CD4-positive, alpha-beta memory T cell (primary cell): Measurements from ENCODE around the gene MBTD1. TPM values are rescaled to one million over a fixed set of nuclear protein-coding genes. Genes with fewer than 3 reads are reported as not detected.

Source experiments
- CTCF ChIA-PET: fragments of 350-600 bp; sonication (Branson Sonifier 250); formaldehyde crosslinking; loops from one replicate; lab custom pipeline; 2021; ENCODE audit warnings: inconsistent platforms; ENCODE audit not compliant: partially characterized antibody; lab: Charles Lee
- POLR2A ChIA-PET: fragments of 350-600 bp; sonication (Branson Sonifier 250); formaldehyde crosslinking; loops from one replicate; lab custom pipeline; 2021; ENCODE audit not compliant: partially characterized antibody; lab: Charles Lee
- DNase-seq, 5 donors: peaks; one replicate each; pipeline versions ENCODE4 v3.0.0 to v3.0.0-alpha.2; 2020 to 2022; ENCODE audit warnings: mixed read lengths in 1 of 5
- H3K27ac ChIP-seq: one replicate; pipeline ENCODE4 v1.7.0; 2013; ENCODE audit warnings: low read depth, low read length
- H3K27me3 ChIP-seq: 2 replicates; pipeline ENCODE4 v1.7.0; 2013; ENCODE audit warnings: mild to moderate bottlenecking, low read length, moderate library complexity; ENCODE audit not compliant: insufficient read depth
- H3K36me3 ChIP-seq: 2 replicates; pipeline ENCODE4 v1.7.0; 2013; ENCODE audit warnings: mild to moderate bottlenecking, low read length, moderate library complexity; ENCODE audit not compliant: insufficient read depth
- H3K4me1 ChIP-seq: 2 replicates; pipeline ENCODE4 v1.7.0; 2013; ENCODE audit warnings: mild to moderate bottlenecking, low read length, moderate library complexity; ENCODE audit not compliant: insufficient read depth
- H3K4me3 ChIP-seq, 2 donors: one replicate each; pipeline ENCODE4 v1.7.0; 2013; ENCODE audit warnings: low read length in 2 of 2, mild to moderate bottlenecking in 1 of 2
- H3K9me3 ChIP-seq, 2 donors: one replicate each; pipeline ENCODE4 v1.7.0; 2013; ENCODE audit warnings: low read length in 2 of 2, control low read depth in 1 of 2; ENCODE audit not compliant: control insufficient read depth in 1 of 2
- H3K27ac Mint-ChIP-seq, 7 donors: one replicate each; pipeline ENCODE4 v1.8.0; 2020 to 2021; ENCODE audit warnings: mixed read lengths in 7 of 7, mild to moderate bottlenecking in 6 of 7, inconsistent platforms in 3 of 7, moderate library complexity in 3 of 7
- H3K27me3 Mint-ChIP-seq, 2 donors: one replicate each; pipeline ENCODE4 v1.8.0; 2020 to 2021; ENCODE audit warnings: mixed read lengths in 2 of 2
- H3K36me3 Mint-ChIP-seq, 2 donors: one replicate each; pipeline ENCODE4 v1.8.0; 2020 to 2021; ENCODE audit warnings: mixed read lengths in 2 of 2, inconsistent platforms in 1 of 2, mild to moderate bottlenecking in 1 of 2
- H3K4me1 Mint-ChIP-seq, 4 donors: one replicate each; pipeline ENCODE4 v1.8.0; 2020 to 2021; ENCODE audit warnings: mixed read lengths in 4 of 4, mild to moderate bottlenecking in 1 of 4
- H3K4me3 Mint-ChIP-seq, 8 donors: one replicate each; pipeline ENCODE4 v1.8.0; 2020 to 2021; ENCODE audit warnings: mixed read lengths in 8 of 8, mild to moderate bottlenecking in 7 of 8, moderate library complexity in 6 of 8, inconsistent platforms in 3 of 8
- H3K9me3 Mint-ChIP-seq, 8 donors: one replicate each; pipeline ENCODE4 v1.8.0; 2020 to 2021; ENCODE audit warnings: mixed read lengths in 8 of 8, mild to moderate bottlenecking in 5 of 8, inconsistent platforms in 3 of 8, moderate library complexity in 1 of 8
- intact Hi-C: fragments of 100-400 bp; cut with micrococcal nuclease; formaldehyde crosslinking; loops from one replicate; pipeline ENCODE4 v1.15.1; 2023
- polyA plus RNA-seq, 2 donors: library from polyadenylated mRNA; unstranded; fragments of 300-500 nt; fragmentation: Illumina TruSeq; gene quantifications; one replicate each; pipeline ENCODE4 v1.2.3, GENCODE V29; 2021
- total RNA-seq, 2 experiments: library from RNA; stranded (reverse); gene quantifications; one replicate each; pipeline ENCODE4 v1.2.3, GENCODE V29; 2021

The MBTD1 gene
- total and polyA plus RNA-seq, 4 experiments from 2014 or later: 3.6 to 30.0 (median 17.4) TPM

DNA sequence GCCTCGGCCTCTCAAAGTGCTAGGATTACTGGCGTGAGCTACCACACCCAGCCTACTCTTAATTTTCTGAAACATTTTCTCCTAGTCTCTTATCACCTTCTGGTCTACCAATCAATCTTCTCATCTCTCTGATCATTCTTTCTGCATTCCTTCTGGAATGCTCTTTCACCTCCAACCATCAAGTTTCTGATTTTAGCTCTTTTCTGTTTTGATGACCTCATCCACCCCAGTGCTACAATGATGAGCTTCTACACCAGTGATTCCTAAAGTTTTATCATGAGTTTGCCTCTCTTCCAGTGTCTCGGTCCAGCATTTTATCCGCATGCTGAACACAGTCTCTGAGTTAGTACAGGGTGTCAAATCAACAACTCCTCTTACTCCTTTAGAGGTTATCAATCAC is 62.1 kb downstream of the MBTD1 start:
- Histone ChIP-seq H3K36me3 (peaks cover 34% of the 10 kb centered on the region), H3K4me1 (peaks cover 16% of the 10 kb centered on the region), H3K9me3 (no peaks in the 10 kb centered on the region), H3K4me3 (no peak overlapping the region), H3K27me3 (no peaks in the 10 kb centered on the region), H3K27ac (no peak overlapping the region)
- peaks cover 31 to 48% of the 10 kb centered on the region in 2 donors for H3K36me3 Mint-ChIP-seq
- H3K27ac Mint-ChIP-seq: peak overlapping the region in 6 of 7 donors; percentile 26 to 77 (median 64)
- intact Hi-C loops: no loop called here
- ChIA-PET CTCF (interaction anchor here (1.2 kb wide), 1 partner anchor 10 kb away, joined by 3 read pairs; no protein-coding TSS in a partner anchor), POLR2A (no interaction called here)
- H3K9me3 Mint-ChIP-seq: no peaks in the 10 kb centered on the region
- H3K27me3 Mint-ChIP-seq: no peaks in the 10 kb centered on the region
- DNase-seq: no peak
- H3K4me1 Mint-ChIP-seq: peaks cover 5 to 13% (median 8%) of the 10 kb centered on the region in 4 donors
- H3K4me3 Mint-ChIP-seq: no peak overlapping the region

DNA sequence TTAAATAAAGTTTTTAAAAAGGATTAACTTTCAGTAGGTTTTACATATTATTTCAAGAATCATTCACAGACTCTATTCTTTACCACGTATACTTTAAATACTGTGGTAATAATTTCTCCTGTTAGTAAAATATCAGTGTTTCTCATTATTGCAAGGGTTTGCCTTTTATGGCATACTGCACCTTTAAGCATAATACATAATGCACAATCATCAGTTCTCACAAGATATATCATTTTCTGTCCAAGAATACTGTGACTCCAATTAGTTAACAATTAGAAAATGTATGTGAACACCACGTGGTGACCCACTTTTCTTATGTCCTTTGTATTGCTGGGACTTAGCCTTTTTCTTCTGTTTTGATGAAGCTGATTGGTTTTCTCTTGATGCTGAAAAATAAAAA is 68.0 kb downstream of the MBTD1 start:
- no peaks in the 10 kb centered on the region for H3K9me3 Mint-ChIP-seq
- no peaks in the 10 kb centered on the region for H3K4me1 ChIP-seq
- H3K27ac ChIP-seq: no peak overlapping the region
- no peaks in the 10 kb centered on the region for H3K9me3 ChIP-seq
- H3K36me3 Mint-ChIP-seq: peaks cover 26 to 62% of the 10 kb centered on the region in 2 donors
- H3K27ac Mint-ChIP-seq: no peak overlapping the region
- H3K27me3 Mint-ChIP-seq: no peaks in the 10 kb centered on the region
- ChIA-PET CTCF (no interaction called here), POLR2A (no interaction called here)
- H3K4me1 Mint-ChIP-seq: no peaks in the 10 kb centered on the region
- H3K27me3 ChIP-seq: no peaks in the 10 kb centered on the region
- DNase-seq: no peak
- H3K4me3 Mint-ChIP-seq: no peak overlapping the region
- intact Hi-C loops: no loop called here
- H3K4me3 ChIP-seq: no peak overlapping the region
- peaks cover 39% of the 10 kb centered on the region for H3K36me3 ChIP-seq

DNA sequence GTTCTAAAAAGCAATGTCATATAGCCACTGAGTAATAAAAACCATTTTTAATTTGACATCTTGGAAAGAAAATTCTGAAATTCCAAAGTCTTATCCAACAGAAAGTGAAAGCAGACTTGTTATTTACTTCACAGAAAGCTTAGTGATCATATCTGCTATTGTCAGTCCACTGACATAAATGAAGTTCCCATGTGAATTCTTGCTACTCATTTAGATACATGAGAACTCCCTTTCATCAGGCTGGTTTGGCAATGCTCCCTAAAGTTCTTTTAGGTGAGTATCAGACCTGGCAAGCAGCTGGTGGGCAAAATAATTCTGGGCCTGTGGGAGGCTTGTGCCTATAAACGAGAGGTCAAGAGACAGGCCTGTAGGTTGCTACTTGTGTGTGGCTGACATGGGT is 70.2 kb downstream of the MBTD1 start:
- H3K27me3 ChIP-seq: no peaks in the 10 kb centered on the region
- H3K4me1 ChIP-seq: no peaks in the 10 kb centered on the region
- no peak overlapping the region for H3K4me3 Mint-ChIP-seq
- no peak for DNase-seq
- H3K4me1 Mint-ChIP-seq: peaks cover 0 to 2% (median 0%) of the 10 kb centered on the region in 4 donors
- no peaks in the 10 kb centered on the region for H3K27me3 Mint-ChIP-seq
- intact Hi-C loops: no loop called here
- H3K9me3 ChIP-seq: no peaks in the 10 kb centered on the region
- no peaks in the 10 kb centered on the region for H3K9me3 Mint-ChIP-seq
- ChIA-PET CTCF (no interaction called here), POLR2A (no interaction called here)
- peaks cover 34 to 64% of the 10 kb centered on the region in 2 donors for H3K36me3 Mint-ChIP-seq
- H3K36me3 ChIP-seq: peaks cover 32% of the 10 kb centered on the region
- peak overlapping the region in 4 of 7 donors; percentile 9 to 47 (median 34) for H3K27ac Mint-ChIP-seq
- no peak overlapping the region for H3K27ac ChIP-seq
- no peak overlapping the region for H3K4me3 ChIP-seq

DNA sequence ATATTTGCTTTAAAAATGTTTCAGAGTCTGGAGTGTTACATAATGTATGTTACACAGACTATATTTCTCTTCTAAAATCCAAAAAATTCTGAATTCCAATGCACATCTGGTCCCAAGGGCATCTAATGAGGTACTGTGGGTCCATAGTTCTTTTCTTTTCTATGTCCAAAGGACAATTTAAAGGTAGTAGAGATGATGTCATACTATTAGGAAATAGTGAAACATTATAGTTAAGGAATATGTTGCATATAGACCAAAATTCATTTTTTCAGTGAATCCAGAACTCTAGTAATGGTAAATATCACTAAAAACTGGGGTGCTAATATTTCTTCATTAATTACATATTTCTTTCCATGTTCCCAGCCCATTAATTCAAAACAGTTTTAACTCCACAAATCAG is 70.7 kb downstream of the MBTD1 start:
- no peaks in the 10 kb centered on the region for H3K9me3 ChIP-seq
- Mint-ChIP-seq H3K9me3 (no peaks in the 10 kb centered on the region), H3K4me1 (peaks cover 0 to 2% (median 0%) of the 10 kb centered on the region in 4 donors), H3K4me3 (no peak overlapping the region), H3K36me3 (peaks cover 39 to 66% of the 10 kb centered on the region in 2 donors), H3K27ac (no peak overlapping the region), H3K27me3 (no peaks in the 10 kb centered on the region)
- H3K27me3 ChIP-seq: no peaks in the 10 kb centered on the region
- intact Hi-C loops: no loop called here
- POLR2A ChIA-PET: no interaction called here
- CTCF ChIA-PET: no interaction called here
- no peak overlapping the region for H3K4me3 ChIP-seq
- H3K27ac ChIP-seq: no peak overlapping the region
- H3K4me1 ChIP-seq: no peaks in the 10 kb centered on the region
- DNase-seq: no peak
- peaks cover 30% of the 10 kb centered on the region for H3K36me3 ChIP-seq

DNA sequence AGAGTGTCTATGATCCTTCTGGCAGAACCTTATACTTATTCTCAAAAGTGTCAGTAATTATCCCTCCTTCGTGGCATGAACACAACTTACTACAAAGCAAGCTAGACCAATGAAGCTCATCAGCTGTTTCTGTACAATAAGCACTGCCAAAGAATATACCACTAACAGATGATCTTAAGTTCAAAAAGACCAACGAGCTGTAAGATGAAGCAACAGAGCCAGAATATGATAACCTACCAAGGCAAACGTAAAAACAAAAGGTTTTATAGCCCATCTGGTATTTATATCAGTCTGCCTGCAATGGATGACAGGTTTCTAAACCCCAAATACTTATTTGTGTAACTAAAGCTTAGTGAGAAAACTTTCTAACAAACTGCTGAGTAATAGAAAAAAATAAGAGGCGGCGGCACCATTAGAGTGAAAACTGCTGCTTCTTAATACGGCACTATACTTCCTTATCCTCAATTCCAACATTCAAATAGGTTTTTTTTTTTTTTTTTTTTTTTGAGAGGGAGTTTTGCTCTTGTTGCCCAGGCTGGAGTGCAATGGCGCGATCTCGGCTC is 71.5 kb downstream of the MBTD1 start:
- Mint-ChIP-seq H3K36me3 (peaks cover 36 to 63% of the 10 kb centered on the region in 2 donors), H3K9me3 (no peaks in the 10 kb centered on the region), H3K4me1 (peaks cover 0 to 2% (median 0%) of the 10 kb centered on the region in 4 donors), H3K4me3 (no peak overlapping the region), H3K27me3 (no peaks in the 10 kb centered on the region), H3K27ac (peak overlapping the region in 3 of 7 donors; percentile 23 to 58 (median 40))
- no peaks in the 10 kb centered on the region for H3K4me1 ChIP-seq
- no peaks in the 10 kb centered on the region for H3K9me3 ChIP-seq
- POLR2A ChIA-PET: no interaction called here
- no peak for DNase-seq
- H3K36me3 ChIP-seq: peaks cover 22% of the 10 kb centered on the region
- H3K27me3 ChIP-seq: no peaks in the 10 kb centered on the region
- no peak overlapping the region for H3K27ac ChIP-seq
- intact Hi-C loops: no loop called here
- H3K4me3 ChIP-seq: no peak overlapping the region
- CTCF ChIA-PET: interaction anchor here (1.0 kb wide), 1 partner anchor 9 kb away, joined by 3 read pairs; no protein-coding TSS in a partner anchor

DNA sequence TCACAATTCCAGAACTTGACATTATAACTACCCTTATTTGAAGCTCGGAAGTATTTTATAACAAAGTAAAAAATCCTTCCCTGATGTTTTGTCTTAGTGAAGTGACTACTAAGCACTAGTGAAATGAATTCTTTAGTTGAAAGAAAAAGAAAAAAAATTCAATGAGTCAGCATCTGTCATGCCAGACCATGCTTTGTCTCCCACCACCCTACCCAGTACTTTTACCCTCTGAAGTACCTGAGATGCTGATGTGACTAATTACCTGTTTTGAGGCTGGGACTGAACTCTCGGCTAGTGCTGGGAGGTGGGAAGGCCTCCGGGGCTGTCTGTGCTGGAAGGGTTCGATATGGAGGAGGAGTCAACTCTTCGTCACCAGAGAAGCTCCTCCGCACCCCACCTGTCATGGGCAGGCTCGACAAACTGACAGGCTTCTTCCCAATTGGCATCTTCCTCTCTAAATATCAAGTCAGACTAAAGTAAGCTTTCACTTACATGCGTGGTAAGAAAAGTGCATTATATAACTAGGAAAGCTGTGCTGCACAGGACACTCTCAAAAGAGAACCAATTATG is 74.0 kb downstream of the MBTD1 start:
- no peak for DNase-seq
- intact Hi-C loops: no loop called here
- Histone ChIP-seq H3K36me3 (peaks cover 10% of the 10 kb centered on the region), H3K9me3 (no peaks in the 10 kb centered on the region), H3K4me1 (no peaks in the 10 kb centered on the region), H3K27ac (no peak overlapping the region), H3K27me3 (no peaks in the 10 kb centered on the region), H3K4me3 (no peak overlapping the region)
- Mint-ChIP-seq H3K4me1 (peaks cover 0 to 2% (median 0%) of the 10 kb centered on the region in 4 donors), H3K36me3 (peaks cover 26 to 59% of the 10 kb centered on the region in 2 donors), H3K27ac (peak overlapping the region in 2 of 7 donors; percentile 35 to 69), H3K4me3 (no peak overlapping the region), H3K9me3 (no peaks in the 10 kb centered on the region), H3K27me3 (no peaks in the 10 kb centered on the region)
- ChIA-PET CTCF (interaction anchor here (1.4 kb wide), 1 partner anchor 186 kb away, joined by 3 read pairs; no protein-coding TSS in a partner anchor), POLR2A (no interaction called here)

DNA sequence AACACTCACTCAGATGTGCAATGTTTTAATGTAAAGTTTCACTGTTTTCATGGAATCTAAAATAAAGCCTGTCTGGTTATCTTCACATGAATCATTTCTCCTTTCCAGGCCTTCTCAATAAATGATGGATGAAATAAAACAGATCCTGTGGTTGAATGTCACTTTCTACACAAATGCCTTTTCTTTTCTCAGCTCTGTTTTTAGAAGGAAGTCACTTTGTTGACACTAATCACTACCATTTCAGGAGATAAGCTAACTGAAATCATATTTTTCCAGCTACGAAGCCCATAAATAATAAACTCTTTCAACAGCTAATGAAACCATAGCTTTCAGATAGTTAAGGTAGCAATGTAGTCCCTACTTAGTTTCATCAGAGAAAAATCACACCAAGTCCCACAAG is 75.7 kb downstream of the MBTD1 start:
- H3K36me3 Mint-ChIP-seq: peaks cover 18 to 54% of the 10 kb centered on the region in 2 donors
- Histone ChIP-seq H3K27me3 (no peaks in the 10 kb centered on the region), H3K9me3 (no peaks in the 10 kb centered on the region), H3K4me3 (no peak overlapping the region), H3K36me3 (peaks cover 1% of the 10 kb centered on the region), H3K4me1 (no peaks in the 10 kb centered on the region), H3K27ac (no peak overlapping the region)
- no peak for DNase-seq
- no peaks in the 10 kb centered on the region for H3K27me3 Mint-ChIP-seq
- H3K27ac Mint-ChIP-seq: peak overlapping the region in 5 of 7 donors; percentile 25 to 65 (median 43)
- no peaks in the 10 kb centered on the region for H3K9me3 Mint-ChIP-seq
- intact Hi-C loops: no loop called here
- ChIA-PET CTCF (no interaction called here), POLR2A (interaction anchor here (1.0 kb wide), 1 partner anchor 8 kb away, joined by 3 read pairs; no protein-coding TSS in a partner anchor)
- peaks cover 0 to 3% (median 1%) of the 10 kb centered on the region in 4 donors for H3K4me1 Mint-ChIP-seq
- no peak overlapping the region for H3K4me3 Mint-ChIP-seq
